HepG2 (cell line): ENCODE data around the gene CTDSP1. TPM values are rescaled to one million over a fixed set of nuclear protein-coding genes. Genes with fewer than 3 reads are reported as not detected.

ENCODE experiments used
- MAF1 ChIP-seq: sonication (generic); formaldehyde crosslinking; IDR thresholded peaks from 2 replicates; pipeline ENCODE4 v1.5.0; 2020; ENCODE audit warnings: missing genetic modification reagents, borderline replicate concordance
- PTBP1 ChIP-seq: fragments of 200-400 bp; formaldehyde crosslinking; IDR thresholded peaks from 2 replicates; pipeline ENCODE4 v1.6.1; 2018; ENCODE audit warnings: low read length, low read depth; ENCODE audit not compliant: poor library complexity, severe bottlenecking
- SNAI1 ChIP-seq: sonication (generic); formaldehyde crosslinking; IDR thresholded peaks from 2 replicates; pipeline ENCODE4 v1.5.0; 2020; ENCODE audit warnings: mild to moderate bottlenecking, missing genetic modification reagents, borderline replicate concordance
- SP140L ChIP-seq: sonication (generic); formaldehyde crosslinking; IDR thresholded peaks from 2 replicates; pipeline ENCODE4 v1.4.0; 2020; ENCODE audit warnings: missing genetic modification reagents, borderline replicate concordance
- ZFYVE20 ChIP-seq: sonication (generic); formaldehyde crosslinking; IDR thresholded peaks from 2 replicates; pipeline ENCODE4 v1.8.0; 2023; ENCODE audit warnings: low read depth, mild to moderate bottlenecking, moderate library complexity, missing genetic modification reagents, borderline replicate concordance
- ZNF10 ChIP-seq: sonication (generic); formaldehyde crosslinking; IDR thresholded peaks from 2 replicates; pipeline ENCODE4 v1.4.0; 2020; ENCODE audit warnings: mild to moderate bottlenecking, low read depth, missing genetic modification reagents, borderline replicate concordance
- ZNF350 ChIP-seq: sonication (generic); formaldehyde crosslinking; IDR thresholded peaks from 2 replicates; pipeline ENCODE4 v1.4.0; 2020; ENCODE audit warnings: mild to moderate bottlenecking, low read depth, missing genetic modification reagents, borderline replicate concordance
- ZNF562 ChIP-seq: sonication (generic); formaldehyde crosslinking; IDR thresholded peaks from 2 replicates; pipeline ENCODE4 v1.8.0; 2022; ENCODE audit warnings: missing genetic modification reagents, borderline replicate concordance
- polyA plus RNA-seq, 8 experiments: library from polyadenylated mRNA; depleted of rRNA in 3 of 8; stranded (reverse) in 7 of 8; unstranded in 1 of 8; fragments of >200 nt; fragmentation: Illumina TruSeq in 4 of 8; extraction: Trizol in 4 of 8; gene quantifications; 2 replicates each; pipeline versions ENCODE4 v1.2.1 to v1.2.3, GENCODE V29; 2011 to 2016; ENCODE audit warnings: low read depth in 4 of 8, missing spikeins in 1 of 8, mixed read lengths in 1 of 8; ENCODE audit not compliant: insufficient read depth in 1 of 8
- total RNA-seq, 5 experiments: library from RNA; depleted of rRNA; stranded (reverse); fragments of >200 nt; fragmentation: Illumina TruSeq; extraction: Trizol; gene quantifications; 2 replicates each; pipeline ENCODE4 v1.2.3, GENCODE V29; 2016; ENCODE audit warnings: low read depth in 1 of 5
- TF ChIP-seq, protein P1 (sequence below): sonication (generic); formaldehyde crosslinking; conservative IDR thresholded peaks from 2 replicates; pipeline ENCODE4 v1.8.0; 2022; ENCODE audit warnings: mild to moderate bottlenecking, moderate library complexity, missing genetic modification reagents
- TF ChIP-seq, protein P2 (sequence below): sonication (generic); formaldehyde crosslinking; IDR thresholded peaks from 2 replicates; pipeline ENCODE4 v1.5.1; 2020; ENCODE audit warnings: mild to moderate bottlenecking, missing genetic modification reagents

CTDSP1 gene
- total and polyA plus RNA-seq, 2 of the 13 experiments (the other 11 are each of a cell fraction or from before 2014, with no cell fraction given) = 91.0 to 268 TPM

DNA sequence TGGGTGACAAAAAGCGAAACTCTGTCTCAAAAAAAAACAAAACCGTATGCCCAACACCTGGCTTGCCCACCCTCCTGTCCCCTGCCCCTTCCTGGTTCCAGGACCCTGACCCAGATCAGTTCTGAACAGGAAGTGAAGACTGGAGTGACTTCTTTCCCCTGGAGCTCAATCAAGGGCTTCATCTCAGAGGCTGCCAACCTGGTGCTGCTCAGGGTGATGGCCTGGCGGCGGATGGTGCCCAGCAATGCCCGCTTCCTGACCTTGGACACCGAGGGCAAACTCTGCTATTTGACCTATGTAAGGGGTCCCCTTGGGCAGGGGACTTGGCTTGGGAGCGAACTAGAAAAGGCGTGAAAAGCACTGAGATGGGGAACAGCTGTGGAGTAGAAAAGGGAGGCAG, 37.1 kb upstream of the CTDSP1 start (continued):
- TF ChIP-seq, protein P1, sequence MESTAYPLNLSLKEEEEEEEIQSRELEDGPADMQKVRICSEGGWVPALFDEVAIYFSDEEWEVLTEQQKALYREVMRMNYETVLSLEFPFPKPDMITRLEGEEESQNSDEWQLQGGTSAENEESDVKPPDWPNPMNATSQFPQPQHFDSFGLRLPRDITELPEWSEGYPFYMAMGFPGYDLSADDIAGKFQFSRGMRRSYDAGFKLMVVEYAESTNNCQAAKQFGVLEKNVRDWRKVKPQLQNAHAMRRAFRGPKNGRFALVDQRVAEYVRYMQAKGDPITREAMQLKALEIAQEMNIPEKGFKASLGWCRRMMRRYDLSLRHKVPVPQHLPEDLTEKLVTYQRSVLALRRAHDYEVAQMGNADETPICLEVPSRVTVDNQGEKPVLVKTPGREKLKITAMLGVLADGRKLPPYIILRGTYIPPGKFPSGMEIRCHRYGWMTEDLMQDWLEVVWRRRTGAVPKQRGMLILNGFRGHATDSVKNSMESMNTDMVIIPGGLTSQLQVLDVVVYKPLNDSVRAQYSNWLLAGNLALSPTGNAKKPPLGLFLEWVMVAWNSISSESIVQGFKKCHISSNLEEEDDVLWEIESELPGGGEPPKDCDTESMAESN (CRISPR knock-in tag) = no peak
- TF ChIP-seq ZNF10 (CRISPR knock-in tag) (no peak), PTBP1 (no peak), ZNF562 (no peak), MAF1 (CRISPR knock-in tag) (no peak), SP140L (CRISPR knock-in tag) (no peak), ZFYVE20 (CRISPR knock-in tag) (no peak), ZNF350 (CRISPR knock-in tag) (no peak), SNAI1 (CRISPR knock-in tag) (no peak)
- TF ChIP-seq, protein P2, sequence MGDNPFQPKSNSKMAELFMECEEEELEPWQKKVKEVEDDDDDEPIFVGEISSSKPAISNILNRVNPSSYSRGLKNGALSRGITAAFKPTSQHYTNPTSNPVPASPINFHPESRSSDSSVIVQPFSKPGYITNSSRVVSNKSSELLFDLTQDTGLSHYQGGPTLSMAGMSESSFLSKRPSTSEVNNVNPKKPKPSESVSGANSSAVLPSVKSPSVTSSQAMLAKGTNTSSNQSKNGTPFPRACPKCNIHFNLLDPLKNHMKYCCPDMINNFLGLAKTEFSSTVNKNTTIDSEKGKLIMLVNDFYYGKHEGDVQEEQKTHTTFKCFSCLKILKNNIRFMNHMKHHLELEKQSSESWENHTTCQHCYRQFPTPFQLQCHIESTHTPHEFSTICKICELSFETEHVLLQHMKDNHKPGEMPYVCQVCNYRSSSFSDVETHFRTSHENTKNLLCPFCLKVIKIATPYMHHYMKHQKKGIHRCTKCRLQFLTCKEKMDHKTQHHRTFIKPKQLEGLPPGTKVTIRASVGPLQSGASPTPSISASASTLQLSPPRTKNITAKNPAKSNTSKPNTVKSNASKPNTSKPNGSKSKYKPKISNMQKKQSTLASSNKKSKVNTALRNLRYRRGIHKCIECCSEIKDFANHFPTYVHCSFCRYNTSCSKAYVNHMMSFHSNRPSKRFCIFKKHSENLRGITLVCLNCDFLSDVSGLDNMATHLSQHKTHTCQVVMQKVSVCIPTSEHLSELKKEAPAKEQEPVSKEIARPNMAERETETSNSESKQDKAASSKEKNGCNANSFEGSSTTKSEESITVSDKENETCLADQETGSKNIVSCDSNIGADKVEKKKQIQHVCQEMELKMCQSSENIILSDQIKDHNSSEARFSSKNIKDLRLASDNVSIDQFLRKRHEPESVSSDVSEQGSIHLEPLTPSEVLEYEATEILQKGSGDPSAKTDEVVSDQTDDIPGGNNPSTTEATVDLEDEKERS (CRISPR knock-in tag) = no peak
- TF ChIP-seq, all 625 proteins: peak for 0
